Keratinocyte (primary cell): ENCODE measurements around the gene BCORL1. TPM values are rescaled to one million over a fixed set of nuclear protein-coding genes. Genes with fewer than 3 reads are reported as not detected.

ENCODE experiments used
- DNase-seq: peaks from one replicate; pipeline ENCODE4 v3.0.0-alpha.2; 2011; ENCODE audit warnings: low read depth, missing footprints, low spot score
- FAIRE-seq: peaks from 2 replicates; lab custom pipeline; 2011; peaks lifted over from hg19 to GRCh38; lab: Jason Lieb, UNC
- H2AFZ ChIP-seq: 2 replicates; pipeline ENCODE4 v1.6.0; 2012; ENCODE audit warnings: low read length, control low read depth, inconsistent platforms; ENCODE audit not compliant: control insufficient read depth
- H3K27ac ChIP-seq: 2 replicates; pipeline ENCODE4 v1.5.1; 2011; ENCODE audit warnings: low read length; ENCODE audit not compliant: control insufficient read depth, insufficient read depth
- H3K27me3 ChIP-seq: 3 replicates; pipeline ENCODE4 v1.6.0; 2011; ENCODE audit warnings: low read length; ENCODE audit not compliant: control insufficient read depth, insufficient read depth; ENCODE audit errors: extremely low read depth
- H3K36me3 ChIP-seq, 2 experiments: 2 replicates in 1 of 2; 3 replicates in 1 of 2; pipeline ENCODE4 v1.5.1; 2011; ENCODE audit warnings: low read length in 2 of 2, mild to moderate bottlenecking in 1 of 2; ENCODE audit not compliant: control insufficient read depth in 2 of 2, insufficient read depth in 2 of 2; ENCODE audit errors: extremely low read depth in 1 of 2
- H3K4me1 ChIP-seq: 3 replicates; pipeline ENCODE4 v1.5.1; 2011; ENCODE audit warnings: low read length; ENCODE audit not compliant: control insufficient read depth, insufficient read depth; ENCODE audit errors: extremely low read depth
- H3K4me2 ChIP-seq: 3 replicates; pipeline ENCODE4 v1.6.0; 2011; ENCODE audit warnings: low read depth, low read length; ENCODE audit not compliant: control insufficient read depth, insufficient read depth; ENCODE audit errors: extremely low read depth
- H3K4me3 ChIP-seq, 3 experiments: fragments of 200-600 bp in 1 of 3; sonication (generic) in 1 of 3; 2 replicates in 2 of 3; 3 replicates in 1 of 3; pipeline ENCODE4 v1.5.1; 2011 to 2016; ENCODE audit warnings: low read length in 3 of 3, mild to moderate bottlenecking in 3 of 3, control low read depth in 2 of 3, inconsistent platforms in 1 of 3, low read depth in 1 of 3, mixed read lengths in 1 of 3, mixed run types in 1 of 3, moderate library complexity in 1 of 3; ENCODE audit not compliant: control insufficient read depth in 2 of 3, insufficient read depth in 2 of 3; ENCODE audit errors: extremely low read depth in 1 of 3
- H3K79me2 ChIP-seq: 2 replicates; pipeline ENCODE4 v1.6.0; 2012; ENCODE audit warnings: low read length; ENCODE audit not compliant: control insufficient read depth, insufficient read depth
- H3K9ac ChIP-seq: 3 replicates; pipeline ENCODE4 v1.6.0; 2011; ENCODE audit warnings: low read length; ENCODE audit not compliant: control insufficient read depth, insufficient read depth; ENCODE audit errors: extremely low read depth
- H3K9me1 ChIP-seq: 3 replicates; pipeline ENCODE4 v1.6.0; 2011; ENCODE audit warnings: low read length; ENCODE audit not compliant: control insufficient read depth, insufficient read depth; ENCODE audit errors: extremely low read depth
- H3K9me3 ChIP-seq: 2 replicates; pipeline ENCODE4 v1.5.1; 2012; ENCODE audit warnings: low read depth, low read length; ENCODE audit not compliant: control insufficient read depth
- H4K20me1 ChIP-seq: 3 replicates; pipeline ENCODE4 v1.6.0; 2011; ENCODE audit warnings: low read length; ENCODE audit not compliant: control insufficient read depth, insufficient read depth; ENCODE audit errors: extremely low read depth
- CTCF ChIP-seq, 3 experiments: IDR thresholded peaks in 1 of 3; conservative IDR thresholded peaks in 1 of 3; optimal IDR thresholded peaks in 1 of 3; 2 replicates in 2 of 3; 3 replicates in 1 of 3; pipeline versions ENCODE3 to v1.5.1; 2011; ENCODE audit warnings: low read length in 3 of 3, mild to moderate bottlenecking in 3 of 3, moderate library complexity in 2 of 3, control low read depth in 1 of 3, inconsistent platforms in 1 of 3; ENCODE audit not compliant: insufficient read depth in 2 of 3; ENCODE audit errors: extremely low read depth in 1 of 3
- EZH2 ChIP-seq: IDR thresholded peaks from one replicate; pipeline ENCODE4 v1.6.1; 2012; ENCODE audit warnings: inconsistent platforms, mild to moderate bottlenecking, low read length, moderate library complexity
- dilution Hi-C: fragments of 300-500 bp; cut with MboI; formaldehyde crosslinking; loops from one replicate; pipeline ENCODE4 v1.7.0; 2020; ENCODE audit warnings: low sequenced_read_pairs; ENCODE audit not compliant: extremely low pct_ligation_motif_present
- polyA plus RNA-seq, 5 experiments: library from polyadenylated mRNA; depleted of rRNA in 3 of 5; stranded (reverse) in 3 of 5; stranded (forward) in 1 of 5; unstranded in 1 of 5; fragments of >200 nt; gene quantifications; 1 replicate in 1 of 5; 2 replicates in 3 of 5; 3 replicates in 1 of 5; pipeline versions ENCODE4 v1.2.1 to v1.2.3, GENCODE V29; 2011 to 2012; ENCODE audit warnings: missing spikeins in 2 of 5, low read depth in 1 of 5, low replicate concordance in 1 of 5

The BCORL1 gene
- polyA plus RNA-seq, 1 donor (not counting 4 experiments of a cell fraction or from before 2014, with no cell fraction given), result 0.54 TPM

- no peak for FAIRE-seq
- no peak overlapping the region for H3K27ac ChIP-seq
- no peak overlapping the region for H3K9ac ChIP-seq
- H3K4me1 ChIP-seq, result no peaks in the 10 kb centered on the region
- H3K9me1 ChIP-seq, result no peaks in the 10 kb centered on the region
- no peaks in the 10 kb centered on the region for H4K20me1 ChIP-seq
- H3K36me3 ChIP-seq, result no peaks in the 10 kb centered on the region
- H3K4me3 ChIP-seq, result no peak overlapping the region
- TF ChIP-seq EZH2, result no peak
- H3K79me2 ChIP-seq, result no peaks in the 10 kb centered on the region
- H3K27me3 ChIP-seq, result no peaks in the 10 kb centered on the region
- dilution Hi-C loops, result no loop called here
- DNase-seq, result no peak
- H2AFZ ChIP-seq, result no peak overlapping the region
- H3K9me3 ChIP-seq, result no peaks in the 10 kb centered on the region
- H3K4me2 ChIP-seq, result no peak overlapping the region
Measured at GRCh38 chrX:130053236-130053635, 70.8 kb downstream of the BCORL1 start.

DNA sequence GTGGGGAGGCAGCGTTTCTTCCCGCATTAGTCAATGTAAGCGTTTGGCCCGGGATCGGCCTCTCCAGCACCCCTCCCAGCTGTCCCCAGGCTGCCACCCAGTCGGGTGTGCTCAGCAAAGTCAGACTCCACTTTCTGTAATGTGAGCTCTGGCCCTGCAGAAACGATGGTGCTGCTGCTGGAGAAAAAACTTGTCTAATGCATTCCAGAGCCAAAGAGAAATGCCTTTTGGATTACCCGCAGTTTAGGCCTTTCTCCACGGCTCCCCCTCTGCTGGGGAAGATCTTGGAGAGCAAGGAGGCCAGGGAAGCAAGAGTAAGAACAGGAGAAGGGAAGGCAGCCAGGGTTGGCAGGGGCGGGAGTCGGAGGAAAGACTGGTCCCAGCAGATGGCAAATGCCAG, 72.7 kb downstream of the BCORL1 start:
- no peak overlapping the region for H3K9ac ChIP-seq
- no peaks in the 10 kb centered on the region for H3K9me1 ChIP-seq
- no peaks in the 10 kb centered on the region for H3K4me1 ChIP-seq
- DNase-seq (no peak), FAIRE-seq (no peak)
- H3K27me3 ChIP-seq, result no peaks in the 10 kb centered on the region
- no peak overlapping the region for H3K4me2 ChIP-seq
- dilution Hi-C loops, result no loop called here
- TF ChIP-seq EZH2 (no peak), CTCF (optimal IDR thresholded peaks at IDR 0.05 in 1 of 3, IDR thresholded peaks at IDR 0.05 in 1 of 3, conservative IDR thresholded peaks at IDR 0.05 in 1 of 3; ENCODE audit: extremely low read depth in 1 of 3, insufficient read depth in 2 of 3, low read length in 3 of 3) (no peak)
- H3K9me3 ChIP-seq, result no peaks in the 10 kb centered on the region
- H3K27ac ChIP-seq, result no peak overlapping the region
- H3K4me3 ChIP-seq, result no peak overlapping the region
- H3K79me2 ChIP-seq, result no peaks in the 10 kb centered on the region
- H3K36me3 ChIP-seq, result no peaks in the 10 kb centered on the region
- no peaks in the 10 kb centered on the region for H4K20me1 ChIP-seq
- no peak overlapping the region for H2AFZ ChIP-seq

DNA sequence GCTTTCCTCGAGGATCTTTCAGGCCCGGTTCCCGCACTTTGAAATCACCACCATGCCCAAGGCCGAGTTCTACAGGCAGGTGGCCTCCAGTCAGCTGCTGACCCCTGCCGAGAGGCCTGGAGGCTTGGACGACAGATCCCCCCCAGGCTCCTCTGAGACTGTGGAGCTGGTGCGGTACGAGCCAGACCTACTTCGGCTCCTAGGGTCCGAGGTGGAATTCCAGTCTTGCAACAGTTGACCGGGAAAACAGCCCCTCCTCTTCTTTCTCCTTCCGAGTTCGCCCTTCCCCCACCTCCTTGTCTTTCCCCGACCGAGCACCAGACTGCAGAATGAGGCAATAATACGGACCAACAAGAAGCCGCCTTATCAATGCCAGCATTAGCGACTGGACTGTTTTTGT, 73.5 kb downstream of the BCORL1 start:
- FAIRE-seq (no peak), DNase-seq (no peak)
- TF ChIP-seq CTCF (optimal IDR thresholded peaks at IDR 0.05 in 1 of 3, IDR thresholded peaks at IDR 0.05 in 1 of 3, conservative IDR thresholded peaks at IDR 0.05 in 1 of 3; ENCODE audit: extremely low read depth in 1 of 3, insufficient read depth in 2 of 3, low read length in 3 of 3), result no peak
- no peak for TF ChIP-seq EZH2
- H3K9me3 ChIP-seq, result no peaks in the 10 kb centered on the region
- no peak overlapping the region for H3K9ac ChIP-seq
- H3K79me2 ChIP-seq, result no peaks in the 10 kb centered on the region
- H3K4me1 ChIP-seq, result peaks cover 2% of the 10 kb centered on the region
- H3K9me1 ChIP-seq, result no peaks in the 10 kb centered on the region
- no peaks in the 10 kb centered on the region for H3K27me3 ChIP-seq
- no peaks in the 10 kb centered on the region for H4K20me1 ChIP-seq
- H3K27ac ChIP-seq, result no peak overlapping the region
- no peaks in the 10 kb centered on the region for H3K36me3 ChIP-seq
- H3K4me2 ChIP-seq, result no peak overlapping the region
- H2AFZ ChIP-seq, result no peak overlapping the region
- dilution Hi-C loops, result no loop called here
- H3K4me3 ChIP-seq, result no peak overlapping the region
